Stimulated activated CD4-positive, alpha-beta T cell treated with anti-CD3 and anti-CD28 coated beads, Interleukin-1b, Interleukin-23, amount 100 ng/mL, for 48 hours (primary cell): ENCODE measurements around the gene RWDD3.

Experiments used
- DNase-seq: peaks from one replicate; pipeline ENCODE4 v3.0.0-alpha.2; 2020

The RWDD3 gene

GRCh38 chr1:95230768-95231191 lies 3.2 kb upstream of the RWDD3 start:
- no peak for DNase-seq

DNA sequence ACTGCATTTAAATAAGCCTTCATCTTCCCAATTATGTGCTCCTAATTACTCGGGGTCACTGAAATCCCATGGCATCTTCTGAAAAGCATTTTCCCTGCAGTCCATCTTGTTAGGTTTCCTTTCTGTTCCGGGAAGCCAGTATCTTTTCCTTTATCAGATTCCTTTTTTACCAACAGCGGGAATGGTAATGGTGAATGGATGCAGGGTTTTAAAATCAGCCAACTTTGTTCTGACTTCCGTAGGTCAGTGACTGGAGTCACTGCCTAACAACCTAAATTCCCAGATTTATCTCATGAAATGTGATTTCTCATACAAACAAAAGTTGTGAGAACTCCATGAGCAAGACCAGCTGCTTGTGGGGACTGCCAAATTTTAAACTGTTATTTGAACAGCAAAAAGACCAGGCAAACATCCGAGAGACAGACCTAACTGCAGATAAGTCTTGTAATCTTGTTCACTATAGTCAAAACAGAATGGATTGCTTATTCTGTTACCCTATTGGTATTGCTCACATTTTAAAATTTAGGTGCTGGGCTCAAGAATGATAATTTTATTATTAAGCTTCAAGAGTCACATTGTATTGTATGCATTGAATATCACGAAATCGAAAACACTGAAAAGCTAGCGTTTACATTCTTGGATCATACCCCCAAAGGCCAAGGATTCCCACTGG lies 1.2 kb upstream of the RWDD3 start:
- DNase-seq = no peak

- no peak for DNase-seq
Measured at GRCh38 chr1:95233319-95233736, 682 bp upstream of the RWDD3 start.

GRCh38 chr1:95236784-95237575 lies 3.0 kb downstream of the RWDD3 start:
- DNase-seq = no peak

- no peak for DNase-seq
Measured at GRCh38 chr1:95237981-95238703, 4.1 kb downstream of the RWDD3 start.

DNA sequence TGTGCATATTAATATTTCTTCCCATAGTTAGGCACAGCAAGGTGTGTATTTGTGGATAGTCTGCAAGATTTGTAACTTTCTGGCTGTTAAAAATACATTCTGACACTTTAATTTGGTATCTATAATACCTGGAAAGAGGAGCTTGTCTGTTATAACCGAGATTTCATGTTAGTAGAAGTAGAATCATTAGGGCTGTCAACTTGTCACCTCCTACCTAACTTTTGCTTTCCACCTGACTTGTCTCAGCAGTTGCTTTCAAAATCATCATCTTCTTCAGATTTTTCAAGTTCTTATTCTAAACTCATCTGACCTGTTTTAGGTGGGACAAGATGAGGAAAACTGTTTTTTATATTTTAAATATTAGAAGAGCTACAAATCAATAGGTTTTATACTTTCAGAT lies 11.0 kb downstream of the RWDD3 start:
- DNase-seq = no peak

GRCh38 chr1:95246511-95246910 lies 12.5 kb downstream of the RWDD3 start:
- no peak for DNase-seq

DNA sequence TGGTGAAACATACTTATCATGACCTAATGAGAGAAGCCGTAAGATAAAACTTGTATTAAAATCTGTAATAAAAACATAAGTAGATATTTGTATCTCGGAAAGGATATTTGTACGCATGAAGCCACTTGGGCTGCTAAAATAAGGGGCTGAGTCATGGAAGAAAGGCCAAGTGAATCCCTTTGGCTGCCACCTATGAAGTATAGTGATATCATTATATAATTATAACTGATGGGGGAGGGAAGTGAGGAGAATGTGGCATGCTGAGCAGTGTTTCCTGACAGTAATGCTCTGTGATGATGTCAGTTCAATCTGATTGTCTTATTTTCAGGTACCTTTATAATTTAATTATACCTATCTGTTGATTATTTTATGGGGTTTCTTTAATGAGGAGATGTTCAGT lies 13.6 kb downstream of the RWDD3 start:
- no peak for DNase-seq

GRCh38 chr1:95249916-95250315 lies 15.9 kb downstream of the RWDD3 start:
- DNase-seq = no peak

- DNase-seq = no peak
Measured at GRCh38 chr1:95252422-95252821, 18.4 kb downstream of the RWDD3 start.

DNA sequence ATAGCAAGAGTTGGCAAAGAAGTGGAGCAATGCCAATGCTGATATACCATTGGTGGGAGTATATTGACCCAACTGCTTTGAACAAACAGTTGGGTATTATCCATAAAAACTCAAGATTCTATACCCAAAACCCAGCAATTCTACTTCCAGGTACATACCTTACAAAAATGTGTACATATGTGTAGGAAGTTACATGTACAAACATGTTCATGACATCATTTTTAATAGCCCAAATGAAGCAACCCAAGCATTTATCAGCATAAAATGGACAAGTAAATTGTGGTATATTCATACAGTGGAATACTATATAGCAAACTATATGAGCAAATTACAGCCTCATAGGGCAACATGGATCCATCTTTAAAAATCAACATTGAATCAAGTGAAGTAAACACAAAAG lies 20.9 kb downstream of the RWDD3 start:
- no peak for DNase-seq

DNA sequence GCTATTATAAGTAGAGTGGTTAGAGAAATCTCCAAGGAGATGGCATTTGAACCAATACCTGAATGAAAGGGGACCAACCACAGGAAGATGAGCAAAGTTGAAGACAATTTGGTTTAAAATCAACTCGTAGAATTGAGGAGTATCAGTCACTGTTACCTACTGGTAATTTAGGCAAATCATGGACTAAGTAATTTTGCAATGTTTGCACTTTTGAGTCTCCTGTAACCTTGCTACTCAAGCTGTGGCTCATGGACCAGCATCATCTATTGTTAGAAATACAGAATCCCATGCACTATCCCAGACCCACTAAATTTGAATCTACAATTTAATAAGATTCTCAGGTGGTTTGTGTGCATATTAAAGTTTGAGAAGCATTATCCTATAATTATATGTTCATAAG lies 21.8 kb downstream of the RWDD3 start:
- DNase-seq = no peak

GRCh38 chr1:95257758-95258157 lies 23.7 kb downstream of the RWDD3 start:
- DNase-seq = no peak

DNA sequence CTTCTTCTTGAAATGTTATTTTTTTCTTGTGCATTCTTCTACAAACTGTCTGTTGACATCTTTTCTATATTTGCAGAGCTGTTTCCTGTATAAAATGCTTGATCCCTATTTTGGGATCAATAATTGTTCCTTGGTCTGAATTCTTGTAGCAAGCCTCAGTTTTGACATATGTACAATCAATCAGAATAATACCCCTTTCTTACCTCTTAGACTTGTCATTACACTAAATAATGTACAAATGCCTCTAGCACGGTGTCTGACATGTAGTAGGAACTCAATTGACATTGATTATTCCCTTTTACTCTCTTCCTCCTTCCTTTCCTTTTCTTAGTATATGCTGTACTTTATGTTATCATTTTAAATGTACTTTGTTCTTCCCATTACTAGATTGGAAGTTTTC lies 25.2 kb downstream of the RWDD3 start:
- no peak for DNase-seq

DNA sequence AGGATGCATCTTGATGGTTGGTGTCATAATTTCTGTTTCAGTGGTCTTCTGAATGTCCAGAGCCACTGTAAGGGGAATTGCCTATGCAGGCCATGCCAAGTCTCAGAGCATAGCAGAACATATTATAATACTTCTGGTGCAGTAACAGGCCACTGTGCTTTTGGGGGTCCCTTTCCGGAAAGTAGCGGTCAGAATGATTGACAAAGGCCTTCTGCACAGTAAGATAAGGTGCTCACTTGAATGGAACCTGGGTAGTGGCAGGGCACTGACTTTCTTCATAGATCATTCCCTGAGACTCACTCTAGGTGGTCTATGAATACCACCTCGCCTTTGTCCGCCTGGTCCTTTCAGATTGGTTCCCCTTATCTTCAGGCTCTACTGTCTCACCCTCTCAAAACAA lies 28.9 kb downstream of the RWDD3 start:
- DNase-seq = no peak

GRCh38 chr1:95263450-95263849 lies 29.4 kb downstream of the RWDD3 start:
- DNase-seq = no peak

GRCh38 chr1:95265106-95265505 lies 31.1 kb downstream of the RWDD3 start:
- no peak for DNase-seq

- no peak for DNase-seq
Measured at GRCh38 chr1:95276429-95276828, 42.4 kb downstream of the RWDD3 start.

- DNase-seq = no peak
Measured at GRCh38 chr1:95278173-95279006, 44.4 kb downstream of the RWDD3 start.

- no peak for DNase-seq
Measured at GRCh38 chr1:95281781-95282517, 47.9 kb downstream of the RWDD3 start.

DNA sequence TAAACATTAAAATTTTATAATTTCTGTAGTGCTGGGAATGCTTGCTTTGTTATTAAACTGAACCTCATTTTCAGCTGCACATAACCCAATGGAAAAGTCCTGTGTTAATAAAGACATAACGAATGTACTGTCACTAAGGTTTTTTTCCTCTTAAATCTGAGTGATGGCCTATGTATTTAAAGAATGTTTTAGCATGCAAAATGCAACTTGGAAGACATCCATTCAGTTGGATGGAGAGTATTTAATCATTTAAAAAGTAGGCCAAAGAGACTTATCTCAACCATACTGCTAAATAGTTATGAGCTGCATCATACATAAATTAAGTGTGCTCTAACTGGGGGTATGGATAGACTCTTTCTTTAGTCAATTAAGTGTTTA lies 48.5 kb downstream of the RWDD3 start:
- DNase-seq = no peak

DNA sequence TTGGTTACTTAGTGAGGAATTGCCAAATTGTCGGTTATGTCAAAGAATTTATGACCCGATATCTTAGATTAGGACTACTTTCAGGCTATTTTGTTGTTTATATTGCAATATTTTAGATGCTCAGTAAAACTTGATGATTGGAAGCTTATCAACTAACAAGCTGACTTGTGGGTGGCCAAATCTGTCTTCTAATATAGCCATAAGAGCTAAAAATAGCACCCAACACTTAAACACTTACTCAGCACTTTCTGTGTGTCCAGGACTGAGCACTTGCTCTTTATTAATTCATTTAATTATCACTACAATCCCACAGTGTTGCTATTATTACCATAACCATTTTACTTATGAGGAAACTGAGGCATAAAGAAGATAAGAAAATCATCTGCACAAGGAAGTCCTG lies 50.4 kb downstream of the RWDD3 start:
- no peak for DNase-seq
